CD14-positive monocyte (primary cell): ENCODE measurements around the gene RBMS3. TPM values are rescaled to one million over a fixed set of nuclear protein-coding genes. Genes with fewer than 3 reads are reported as not detected.

Experiments used
- DNase-seq, 3 donors: peaks; one replicate each; pipeline ENCODE4 v3.0.0-alpha.2; 2011 to 2022
- H2AFZ ChIP-seq: 2 replicates; pipeline ENCODE4 v1.6.0; 2012; ENCODE audit warnings: mild to moderate bottlenecking, low read depth, low read length, inconsistent platforms; ENCODE audit not compliant: insufficient read depth, poor library complexity, severe bottlenecking
- H3K27ac ChIP-seq, 2 donors: 1 replicate in 1 of 2; 2 replicates in 1 of 2; pipeline ENCODE4 v1.5.1; 2012 to 2013; ENCODE audit warnings: low read length in 2 of 2, control low read depth in 1 of 2, inconsistent platforms in 1 of 2, low read depth in 1 of 2, mild to moderate bottlenecking in 1 of 2
- H3K27me3 ChIP-seq, 2 donors: one replicate each; pipeline versions ENCODE4 v1.6.0 to v1.6.1; 2011 to 2013; ENCODE audit warnings: low read length in 2 of 2; ENCODE audit not compliant: control insufficient read depth in 2 of 2, insufficient read depth in 2 of 2
- H3K36me3 ChIP-seq, 2 donors: replicated peaks in 1 of 2; 1 replicate in 1 of 2; 2 replicates in 1 of 2; pipeline versions ENCODE4 v1.5.1 to v1.6.1; 2012 to 2013; ENCODE audit warnings: low read length in 2 of 2, control low read depth in 1 of 2, inconsistent platforms in 1 of 2, mild to moderate bottlenecking in 1 of 2; ENCODE audit not compliant: insufficient read depth in 2 of 2, control insufficient read depth in 1 of 2
- H3K4me1 ChIP-seq, 2 donors: 1 replicate in 1 of 2; 2 replicates in 1 of 2; pipeline versions ENCODE4 v1.5.1 to v1.6.1; 2012 to 2013; ENCODE audit warnings: low read length in 2 of 2, control low read depth in 1 of 2, inconsistent platforms in 1 of 2, mild to moderate bottlenecking in 1 of 2, moderate library complexity in 1 of 2; ENCODE audit not compliant: insufficient read depth in 2 of 2, control insufficient read depth in 1 of 2
- H3K4me2 ChIP-seq: replicated peaks from 2 replicates; pipeline ENCODE3; 2012; ENCODE audit warnings: low read length, moderate library complexity, mild to moderate bottlenecking; ENCODE audit not compliant: poor library complexity, severe bottlenecking; ENCODE audit errors: extremely low read depth
- H3K4me3 ChIP-seq, 3 experiments: fragments of 200-600 bp in 1 of 3; sonication (generic) in 1 of 3; replicated peaks in 1 of 3; 1 replicate in 2 of 3; 2 replicates in 1 of 3; pipeline ENCODE4 v1.5.1; 2011 to 2013; ENCODE audit warnings: low read length in 3 of 3, mild to moderate bottlenecking in 3 of 3, control low read depth in 2 of 3, low read depth in 2 of 3, inconsistent platforms in 1 of 3, moderate library complexity in 1 of 3
- H3K79me2 ChIP-seq: 2 replicates; pipeline ENCODE4 v1.6.0; 2012; ENCODE audit warnings: mild to moderate bottlenecking, control low read depth, inconsistent platforms, low read length, moderate library complexity; ENCODE audit not compliant: insufficient read depth
- H3K9ac ChIP-seq: 2 replicates; pipeline ENCODE4 v1.6.0; 2017; ENCODE audit warnings: low read length, mild to moderate bottlenecking; ENCODE audit not compliant: insufficient read depth, poor library complexity, severe bottlenecking
- H3K9me3 ChIP-seq, 2 donors: replicated peaks in 1 of 2; 1 replicate in 1 of 2; 2 replicates in 1 of 2; pipeline versions ENCODE4 v1.5.1 to v1.6.1; 2012 to 2013; ENCODE audit warnings: low read length in 2 of 2, control low read depth in 1 of 2; ENCODE audit not compliant: control insufficient read depth in 1 of 2, insufficient read depth in 1 of 2
- H4K20me1 ChIP-seq: 2 replicates; pipeline ENCODE4 v1.6.0; 2012; ENCODE audit warnings: mild to moderate bottlenecking, low read length, control low read depth, moderate library complexity; ENCODE audit not compliant: insufficient read depth
- H3K27ac Mint-ChIP-seq, 7 donors: one replicate each; pipeline ENCODE4 v1.8.0; 2020; ENCODE audit warnings: mild to moderate bottlenecking in 7 of 7, mixed read lengths in 7 of 7, moderate library complexity in 6 of 7, inconsistent platforms in 2 of 7
- H3K27me3 Mint-ChIP-seq, 3 donors: one replicate each; pipeline ENCODE4 v1.8.0; 2021 to 2022; ENCODE audit warnings: low read depth in 3 of 3, mild to moderate bottlenecking in 3 of 3, mixed read lengths in 3 of 3, moderate library complexity in 3 of 3, inconsistent platforms in 1 of 3
- H3K36me3 Mint-ChIP-seq, 2 donors: one replicate each; pipeline ENCODE4 v1.8.0; 2020; ENCODE audit warnings: mixed read lengths in 2 of 2, inconsistent platforms in 1 of 2, mild to moderate bottlenecking in 1 of 2
- H3K4me1 Mint-ChIP-seq: one replicate; pipeline ENCODE4 v1.8.0; 2020; ENCODE audit warnings: mild to moderate bottlenecking, mixed read lengths
- H3K4me3 Mint-ChIP-seq, 2 donors: one replicate each; pipeline ENCODE4 v1.8.0; 2020; ENCODE audit warnings: mild to moderate bottlenecking in 2 of 2, mixed read lengths in 2 of 2, moderate library complexity in 1 of 2
- H3K9me3 Mint-ChIP-seq, 7 donors: one replicate each; pipeline ENCODE4 v1.8.0; 2020 to 2022; ENCODE audit warnings: mixed read lengths in 7 of 7, mild to moderate bottlenecking in 6 of 7, moderate library complexity in 6 of 7, inconsistent platforms in 2 of 7
- CTCF ChIP-seq: fragments of 200-600 bp; IDR thresholded peaks from one replicate; pipeline ENCODE4 v1.8.0; 2022; ENCODE audit warnings: antibody characterized with exemption, mild to moderate bottlenecking
- WGBS: methylation state at CpG from one replicate; pipeline ENCODE4 v1.1.5; 2013; ENCODE audit warnings: missing lambda C conversion rate; ENCODE audit not compliant: insufficient coverage; 5-methylcytosine and 5-hydroxymethylcytosine counted together
- intact Hi-C, 2 donors: fragments of 100-400 bp; cut with micrococcal nuclease; formaldehyde crosslinking; loops; one replicate each; pipeline versions ENCODE4 v1.15.0 to v1.15.1; 2023
- polyA plus RNA-seq, 3 donors: library from polyadenylated mRNA; depleted of rRNA in 1 of 3; unstranded in 2 of 3; stranded (reverse) in 1 of 3; fragments of 300-500 nt in 2 of 3; fragments of >200 nt in 1 of 3; fragmentation: Illumina TruSeq in 2 of 3; gene quantifications; 1 replicate in 2 of 3; 2 replicates in 1 of 3; pipeline ENCODE4 v1.2.3, GENCODE V29; 2012 to 2021

The RBMS3 gene
- polyA plus RNA-seq, 3 donors, result not detected

GRCh38 chr3:30003741-30004140, 722.9 kb downstream of the RBMS3 start:
- no CpG with 5 or more reads among the region's 1 CpG for WGBS
- peaks cover 0 to 6% of the 10 kb centered on the region in 2 donors for H3K4me1 ChIP-seq
- no peaks in the 10 kb centered on the region for H3K36me3 ChIP-seq
- peaks cover 0 to 2% (median 0%) of the 10 kb centered on the region in 3 donors for H3K27me3 Mint-ChIP-seq
- intact Hi-C loops, result no loop called here
- no peak overlapping the region for H3K4me2 ChIP-seq
- no peak overlapping the region for H3K4me3 Mint-ChIP-seq
- H3K9me3 ChIP-seq, result no peaks in the 10 kb centered on the region
- H3K9ac ChIP-seq, result no peak overlapping the region
- no peak overlapping the region for H3K27ac Mint-ChIP-seq
- no peaks in the 10 kb centered on the region for H4K20me1 ChIP-seq
- H3K36me3 Mint-ChIP-seq, result no peaks in the 10 kb centered on the region
- TF ChIP-seq CTCF, result no peak
- H3K4me3 ChIP-seq, result no peak overlapping the region
- peaks cover 12% of the 10 kb centered on the region for H3K4me1 Mint-ChIP-seq
- no peaks in the 10 kb centered on the region for H3K79me2 ChIP-seq
- no peak overlapping the region for H2AFZ ChIP-seq
- no peak for DNase-seq
- peaks cover 2 to 4% (median 3%) of the 10 kb centered on the region in 7 donors for H3K9me3 Mint-ChIP-seq
- H3K27me3 ChIP-seq, result no peaks in the 10 kb centered on the region
- no peak overlapping the region for H3K27ac ChIP-seq

- H3K9me3 Mint-ChIP-seq, result peaks cover 0 to 4% (median 1%) of the 10 kb centered on the region in 7 donors
- WGBS, result 100% methylated on average over 2 of the region's 3 CpGs
- no peak overlapping the region for H3K27ac ChIP-seq
- no peak overlapping the region for H3K4me3 Mint-ChIP-seq
- intact Hi-C loops, result no loop called here
- H3K27ac Mint-ChIP-seq, result no peak overlapping the region
- no peak for DNase-seq
- H3K79me2 ChIP-seq, result no peaks in the 10 kb centered on the region
- no peaks in the 10 kb centered on the region for H3K36me3 Mint-ChIP-seq
- no peak overlapping the region for H3K4me2 ChIP-seq
- H3K4me3 ChIP-seq, result no peak overlapping the region
- H3K36me3 ChIP-seq, result no peaks in the 10 kb centered on the region
- H3K4me1 ChIP-seq, result peaks cover 0 to 6% of the 10 kb centered on the region in 2 donors
- no peak for TF ChIP-seq CTCF
- H3K9ac ChIP-seq, result no peak overlapping the region
- H3K4me1 Mint-ChIP-seq, result peaks cover 12% of the 10 kb centered on the region
- no peaks in the 10 kb centered on the region for H3K27me3 Mint-ChIP-seq
- H2AFZ ChIP-seq, result no peak overlapping the region
- no peaks in the 10 kb centered on the region for H4K20me1 ChIP-seq
- no peaks in the 10 kb centered on the region for H3K9me3 ChIP-seq
- H3K27me3 ChIP-seq, result no peaks in the 10 kb centered on the region
Observed at GRCh38 chr3:30004481-30004880, 723.6 kb downstream of the RBMS3 start.
